Kidney (tissue), 14 donors: Measurements from ENCODE around the gene FBXL17. TPM values are rescaled to one million over a fixed set of nuclear protein-coding genes. Genes with fewer than 3 reads are reported as not detected.

Experiments
- DNase-seq, 5 donors: peaks; one replicate each; pipeline ENCODE4 v3.0.0-alpha.2; 2013 to 2020
- FAIRE-seq: peaks from 2 replicates; lab custom pipeline; 2012; peaks lifted over from hg19 to GRCh38; lab: Jason Lieb, UNC
- H3K27ac ChIP-seq, 2 donors: one replicate each; pipeline ENCODE4 v1.7.0; 2013; ENCODE audit warnings: low read depth in 2 of 2, low read length in 2 of 2, inconsistent platforms in 1 of 2
- H3K27me3 ChIP-seq: one replicate; pipeline ENCODE4 v1.7.1; 2013; ENCODE audit warnings: low read length, inconsistent platforms; ENCODE audit not compliant: control insufficient read depth, insufficient read depth
- H3K36me3 ChIP-seq, 3 donors: one replicate each; pipeline versions ENCODE4 v1.7.0 to v1.7.1; 2013; ENCODE audit warnings: low read length in 3 of 3, control low read depth in 1 of 3, inconsistent platforms in 1 of 3; ENCODE audit not compliant: insufficient read depth in 3 of 3, control insufficient read depth in 2 of 3
- H3K4me1 ChIP-seq, 3 donors: one replicate each; pipeline versions ENCODE4 v1.7.0 to v1.7.1; 2013; ENCODE audit warnings: low read length in 3 of 3, inconsistent platforms in 1 of 3, low read depth in 1 of 3; ENCODE audit not compliant: control insufficient read depth in 2 of 3, insufficient read depth in 2 of 3
- H3K4me3 ChIP-seq, 3 donors: one replicate each; pipeline versions ENCODE4 v1.7.0 to v1.8.1; 2013; ENCODE audit warnings: low read length in 3 of 3, control low read depth in 1 of 3, inconsistent platforms in 1 of 3
- H3K9ac ChIP-seq, 3 donors: one replicate each; pipeline versions ENCODE4 v1.7.0 to v1.7.1; 2013; ENCODE audit warnings: low read length in 3 of 3, control low read depth in 1 of 3, inconsistent platforms in 1 of 3
- H3K9me3 ChIP-seq, 3 donors: one replicate each; pipeline versions ENCODE4 v1.7.0 to v1.7.1; 2013; ENCODE audit warnings: low read length in 3 of 3, control low read depth in 1 of 3, inconsistent platforms in 1 of 3; ENCODE audit not compliant: control insufficient read depth in 2 of 3, insufficient read depth in 1 of 3
- CTCF ChIP-seq: IDR thresholded peaks from 3 replicates; pipeline ENCODE4 v1.5.1; 2012; ENCODE audit warnings: mild to moderate bottlenecking, moderate library complexity, borderline replicate concordance; ENCODE audit not compliant: insufficient read depth; ENCODE audit errors: extremely low read depth
- intact Hi-C: fragments of 100-400 bp; cut with DNase I; formaldehyde crosslinking; loops from one replicate; pipeline ENCODE4 v1.11.1; 2022
- polyA plus RNA-seq: library from polyadenylated mRNA; stranded (reverse); fragments of 350-450 nt; fragmentation: Illumina TruSeq; extraction: RNeasy Lipid Tissue Mini Kit (QIAGEN cat#74804); gene quantifications from one replicate; pipeline ENCODE4 v1.2.3, GENCODE V29; 2014; ENCODE audit warnings: low read depth, low replicate concordance; ENCODE audit not compliant: insufficient read depth
- total RNA-seq: library from RNA; stranded (reverse); fragmentation: NEBNext Ultra II Directional; extraction: Animal tissue kit (Norgen Biotek cat#: 25700); gene quantifications from one replicate; pipeline ENCODE4 v1.2.1, GENCODE V29; 2021
- donor health status: control.
- donor health status: control.
- donor health status: control.
- donor health status: control.
- donor health status: control.
- donor health status: DM: yes; HTN: yes; CAD: no.
- donor health status: Normal renal cell carcinoma (clear cell type).

FBXL17 gene
- total and polyA plus RNA-seq, 2 donors from 2014 or later: 11.7 to 26.5 TPM

- Histone ChIP-seq H3K9me3 (no peaks in the 10 kb centered on the region), H3K27me3 (no peaks in the 10 kb centered on the region), H3K27ac (no peak overlapping the region), H3K4me3 (no peak overlapping the region), H3K9ac (no peak overlapping the region), H3K4me1 (no peaks in the 10 kb centered on the region), H3K36me3 (no peaks in the 10 kb centered on the region)
- DNase-seq: no peak
- intact Hi-C loops: no loop called here
- TF ChIP-seq CTCF: no peak
- no peak for FAIRE-seq
Measured at GRCh38 chr5:108184940-108185339, 197.0 kb downstream of the FBXL17 start.

- Histone ChIP-seq H3K9me3 (no peaks in the 10 kb centered on the region), H3K36me3 (no peaks in the 10 kb centered on the region), H3K27ac (no peak overlapping the region), H3K4me3 (no peak overlapping the region), H3K9ac (no peak overlapping the region), H3K27me3 (no peaks in the 10 kb centered on the region), H3K4me1 (no peaks in the 10 kb centered on the region)
- intact Hi-C loops: no loop called here
- FAIRE-seq (no peak), DNase-seq (no peak)
- no peak for TF ChIP-seq CTCF
Measured at GRCh38 chr5:108181975-108182374, 199.9 kb downstream of the FBXL17 start.

GRCh38 chr5:108174286-108174685 lies 207.6 kb downstream of the FBXL17 start:
- H3K9me3 ChIP-seq: no peaks in the 10 kb centered on the region
- no peak overlapping the region for H3K27ac ChIP-seq
- intact Hi-C loops: no loop called here
- no peaks in the 10 kb centered on the region for H3K27me3 ChIP-seq
- no peak for TF ChIP-seq CTCF
- no peak overlapping the region for H3K4me3 ChIP-seq
- FAIRE-seq (no peak), DNase-seq (no peak)
- no peaks in the 10 kb centered on the region for H3K36me3 ChIP-seq
- H3K9ac ChIP-seq: no peak overlapping the region
- H3K4me1 ChIP-seq: no peaks in the 10 kb centered on the region

- H3K9me3 ChIP-seq: no peaks in the 10 kb centered on the region
- no peak overlapping the region for H3K4me3 ChIP-seq
- no peaks in the 10 kb centered on the region for H3K36me3 ChIP-seq
- no peak for TF ChIP-seq CTCF
- FAIRE-seq: no peak
- DNase-seq: no peak
- intact Hi-C loops: no loop called here
- H3K27me3 ChIP-seq: no peaks in the 10 kb centered on the region
- H3K27ac ChIP-seq: no peak overlapping the region
- H3K4me1 ChIP-seq: no peaks in the 10 kb centered on the region
- no peak overlapping the region for H3K9ac ChIP-seq
Measured at GRCh38 chr5:108171759-108172158, 210.1 kb downstream of the FBXL17 start.
